ENCODE results near the gene CRHBP.
"Not testable (repeated sequence)": the region's sequence is repeated elsewhere in the genome, so short reads cannot be mapped to it uniquely, and the experiment has no call there.

The CRHBP gene

GRCh38 chr5:76952795-76953536, at the start of gene CRHBP:
CRHBP (plus strand) TSS chr5:76953045; CDS start chr5:76953135, 90 bp downstream.
- DNase-seq, result no peak

GRCh38 chr5:76908166-76908565, 44.7 kb upstream of the CRHBP start:
- no peak for DNase-seq

GRCh38 chr5:76910344-76910933, 42.4 kb upstream of the CRHBP start:
- DNase-seq, result not testable (repeated sequence)

GRCh38 chr5:76914671-76915070, 38.2 kb upstream of the CRHBP start:
- not testable (repeated sequence) for DNase-seq

- no peak for DNase-seq
Measured at GRCh38 chr5:76918539-76918938, 34.3 kb upstream of the CRHBP start.

GRCh38 chr5:76920491-76920890, 32.4 kb upstream of the CRHBP start:
- DNase-seq, result no peak

- no peak for DNase-seq
Measured at GRCh38 chr5:76926329-76927105, 26.3 kb upstream of the CRHBP start.

GRCh38 chr5:76927961-76928360, 24.9 kb upstream of the CRHBP start:
- DNase-seq, result no peak

- no peak for DNase-seq
Measured at GRCh38 chr5:76930083-76930482, 22.8 kb upstream of the CRHBP start.

- no peak for DNase-seq
Measured at GRCh38 chr5:76938177-76938576, 14.7 kb upstream of the CRHBP start.

GRCh38 chr5:76941000-76941399, 11.8 kb upstream of the CRHBP start:
- DNase-seq, result no peak

GRCh38 chr5:76941442-76941841, 11.4 kb upstream of the CRHBP start:
- no peak for DNase-seq

- DNase-seq, result no peak
Measured at GRCh38 chr5:76942581-76942980, 10.3 kb upstream of the CRHBP start.

GRCh38 chr5:76943006-76943405, 9.8 kb upstream of the CRHBP start:
- DNase-seq, result no peak

- no peak for DNase-seq
Measured at GRCh38 chr5:76944638-76945037, 8.2 kb upstream of the CRHBP start.

GRCh38 chr5:76945238-76945637, 7.6 kb upstream of the CRHBP start:
- not testable (repeated sequence) for DNase-seq

GRCh38 chr5:76946090-76946489, 6.8 kb upstream of the CRHBP start:
- DNase-seq, result no peak

- no peak for DNase-seq
Measured at GRCh38 chr5:76947082-76947503, 5.8 kb upstream of the CRHBP start.

GRCh38 chr5:76953551-76954382, 922 bp downstream of the CRHBP start:
- no peak for DNase-seq

GRCh38 chr5:76954383-76954763, 1.5 kb downstream of the CRHBP start:
- DNase-seq, result no peak

GRCh38 chr5:76956033-76956432, 3.2 kb downstream of the CRHBP start:
- DNase-seq, result no peak

GRCh38 chr5:76958991-76959767, 6.3 kb downstream of the CRHBP start:
- no peak for DNase-seq
